GM18526 (cell line): Measurements from ENCODE around the gene VENTX.

Experiments used
- POLR2A ChIP-seq: IDR thresholded peaks from 3 replicates; pipeline ENCODE4 v1.6.1; 2011; ENCODE audit not compliant: insufficient read length; ENCODE audit errors: extremely low read depth

Gene VENTX

GRCh38 chr10:133237588-133238465 lies at the start of gene VENTX:
TSS of gene VENTX (plus strand) at chr10:133237855. CDS start at chr10:133237915, 60 bp downstream.
- TF ChIP-seq POLR2A, result no peak

GRCh38 chr10:133187906-133188681 lies 49.6 kb upstream of the VENTX start:
- no peak for TF ChIP-seq POLR2A

GRCh38 chr10:133189256-133189655 lies 48.4 kb upstream of the VENTX start:
- no peak for TF ChIP-seq POLR2A

- TF ChIP-seq POLR2A, result no peak
These were observed 47.9 kb upstream of the VENTX start for GRCh38 chr10:133189726-133190125.

DNA sequence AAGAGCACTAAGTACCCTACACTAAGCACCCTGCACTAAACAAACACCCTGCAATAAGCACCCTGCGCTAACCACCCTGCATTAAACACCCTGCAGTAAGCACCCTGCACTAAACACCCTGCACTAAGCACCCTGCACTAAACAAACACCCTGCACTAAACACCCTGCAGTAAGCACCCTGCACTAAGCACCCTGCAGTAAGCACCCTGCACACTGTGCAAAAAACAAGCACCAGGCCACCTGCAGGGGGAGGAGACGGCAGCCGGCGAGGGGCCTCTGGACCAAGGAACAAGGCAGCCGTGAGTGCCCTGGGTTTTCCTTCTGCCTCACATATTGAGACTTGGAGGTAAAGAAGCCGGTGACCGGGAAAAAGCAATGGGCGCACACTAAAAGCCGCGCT lies 47.4 kb upstream of the VENTX start:
- TF ChIP-seq POLR2A, result no peak

DNA sequence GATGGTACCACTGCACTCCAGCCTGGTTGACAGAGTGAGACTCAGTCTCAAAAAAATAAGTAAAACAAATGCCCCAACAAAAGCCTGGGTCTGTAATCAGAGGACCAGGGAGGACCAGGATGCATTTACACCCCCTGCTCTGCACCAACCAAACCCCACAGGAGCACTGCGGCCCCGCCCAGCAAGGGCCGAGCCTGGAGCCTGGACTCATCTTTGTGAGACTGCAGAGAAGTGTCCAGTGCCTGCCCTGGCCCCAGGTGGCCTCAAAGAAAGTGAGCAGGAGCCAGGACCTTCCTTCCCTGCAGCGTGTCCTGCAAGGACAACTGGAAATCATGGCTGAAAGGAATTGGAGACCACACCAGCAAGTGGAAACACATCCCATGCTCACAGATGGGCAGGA lies 46.0 kb upstream of the VENTX start:
- no peak for TF ChIP-seq POLR2A

DNA sequence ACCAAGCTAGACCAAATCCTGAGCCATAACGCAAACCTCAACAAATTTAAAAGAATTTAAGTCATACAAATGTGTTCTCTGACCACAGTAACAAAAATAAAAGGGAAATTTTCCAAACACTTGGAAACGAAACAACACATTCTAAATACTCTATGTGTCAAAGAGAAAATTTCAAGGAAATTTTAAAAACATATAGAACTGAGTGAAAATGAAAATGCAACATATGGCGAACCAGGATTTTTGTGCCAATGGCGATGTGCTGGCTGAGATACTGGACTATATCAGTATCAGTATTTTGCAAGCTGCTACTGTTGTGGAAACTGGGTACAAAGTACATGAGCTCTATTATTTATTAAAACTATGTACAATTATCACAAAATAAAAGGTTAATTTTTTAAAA lies 43.5 kb upstream of the VENTX start:
- no peak for TF ChIP-seq POLR2A

DNA sequence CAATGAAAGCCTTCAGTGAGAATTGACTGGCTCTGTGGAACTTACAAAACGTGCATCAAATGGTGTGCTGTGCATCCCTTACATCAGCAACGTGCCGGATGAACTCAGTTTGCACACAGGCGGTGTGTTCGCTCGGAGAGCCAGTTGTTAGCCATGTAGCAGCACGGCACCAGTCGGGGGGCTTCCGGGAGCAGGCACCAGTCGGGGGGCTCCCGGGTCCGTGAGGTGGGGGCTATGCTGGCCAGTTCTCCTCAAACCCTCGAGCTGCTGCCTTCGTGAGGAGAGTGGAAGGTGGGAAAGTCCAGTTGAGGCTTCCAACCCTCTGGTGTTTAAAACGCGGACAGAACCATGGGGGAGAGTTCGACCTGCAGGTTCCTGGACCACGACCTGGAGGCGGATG lies 42.6 kb upstream of the VENTX start:
- TF ChIP-seq POLR2A, result no peak

GRCh38 chr10:133195611-133196010 lies 42.0 kb upstream of the VENTX start:
- TF ChIP-seq POLR2A, result no peak

GRCh38 chr10:133196221-133196915 lies 41.3 kb upstream of the VENTX start:
- no peak for TF ChIP-seq POLR2A

DNA sequence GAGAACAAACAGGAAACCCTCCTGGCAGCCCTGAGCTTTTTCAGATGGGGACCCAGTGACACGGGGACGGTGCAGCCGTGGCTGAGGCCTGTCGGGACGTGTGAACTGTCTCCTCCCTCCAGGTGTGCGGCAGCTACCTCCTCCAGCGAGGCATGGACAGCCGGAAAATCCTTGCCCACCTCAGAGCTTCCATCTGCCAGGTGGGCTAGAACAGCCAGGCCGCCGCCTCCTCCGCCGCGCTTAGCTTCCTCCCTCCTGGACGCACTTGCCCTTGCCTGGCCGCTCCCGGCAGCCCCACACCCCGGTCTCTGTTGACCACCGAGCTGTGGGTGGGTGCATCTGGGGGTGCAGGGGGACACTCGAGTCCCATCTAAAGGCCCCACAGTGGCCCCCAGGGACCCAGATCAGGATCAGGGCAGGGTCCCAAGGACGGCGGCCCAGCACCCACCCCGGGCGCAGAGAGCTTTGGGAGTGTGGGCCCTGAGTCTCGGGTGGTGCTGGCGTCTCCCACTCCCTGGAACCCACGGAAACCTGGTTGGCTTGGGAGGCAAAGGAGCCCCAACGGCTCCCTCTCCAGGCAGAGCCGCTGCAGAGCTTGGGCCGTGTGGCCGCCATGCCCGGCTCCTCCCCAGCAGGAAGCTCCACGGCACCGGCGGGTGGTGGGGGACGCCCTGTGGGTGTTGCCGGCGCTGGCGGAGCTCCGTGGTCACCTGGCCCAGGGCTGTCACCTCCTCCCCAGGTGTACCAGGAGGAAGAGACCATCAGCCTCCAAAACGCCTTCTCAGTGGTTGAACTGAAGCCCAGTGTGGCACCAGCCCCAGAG lies 40.5 kb upstream of the VENTX start:
- TF ChIP-seq POLR2A, result no peak

DNA sequence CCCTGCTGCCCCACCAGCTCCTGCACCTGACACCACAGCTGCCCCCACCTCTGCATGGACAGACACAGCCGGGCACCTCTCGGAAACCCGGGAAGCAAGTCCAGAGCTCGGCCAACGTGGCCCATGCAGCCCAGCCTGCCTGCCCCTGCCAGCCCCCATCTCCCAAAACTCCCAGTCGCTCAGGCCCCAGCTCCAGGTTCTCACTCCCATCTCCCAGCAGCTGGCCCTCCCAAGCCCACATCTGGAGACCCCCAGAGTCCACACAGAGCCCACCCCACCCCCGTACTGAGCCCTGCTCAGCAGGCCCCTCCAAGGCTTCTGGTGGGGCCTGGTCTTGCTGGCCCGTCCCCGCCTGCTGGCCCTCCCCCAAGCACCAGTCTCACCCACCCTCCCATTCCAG lies 39.9 kb upstream of the VENTX start:
- TF ChIP-seq POLR2A, result no peak

DNA sequence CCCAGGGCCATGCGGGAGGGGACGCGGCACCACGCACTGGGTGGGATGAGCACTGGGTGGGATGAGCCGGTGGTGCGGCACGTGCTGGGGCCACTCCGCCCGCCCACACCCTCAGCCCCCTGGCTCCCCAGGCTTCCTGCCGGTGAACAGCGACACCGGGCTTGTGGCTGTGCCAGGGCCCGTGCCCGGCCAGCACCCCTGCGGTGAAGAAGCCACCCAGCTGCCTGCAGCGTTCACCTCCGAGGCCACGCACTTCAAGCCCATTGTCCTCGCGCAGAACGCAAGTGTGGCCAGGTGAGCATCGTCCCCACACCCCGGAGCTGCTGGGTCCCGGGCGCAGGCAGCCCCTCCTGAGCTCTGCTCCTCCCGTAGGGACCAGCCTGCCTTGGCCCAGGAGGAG lies 39.4 kb upstream of the VENTX start:
- TF ChIP-seq POLR2A, result no peak

- TF ChIP-seq POLR2A, result no peak
These were observed 38.8 kb upstream of the VENTX start for GRCh38 chr10:133198621-133199487.

- TF ChIP-seq POLR2A, result no peak
These were observed 38.2 kb upstream of the VENTX start for GRCh38 chr10:133199488-133199885.
